HL-60/S4 treated with retinoic acid at 250 ng/mL for 4 days and 3 days (cell line): ENCODE results near the gene ANKMY1.

ENCODE experiments used
- in situ Hi-C: fragments of 300-500 bp; cut with MboI; formaldehyde crosslinking; loops from 2 replicates; pipeline ENCODE4 v1.7.0; 2022; ENCODE audit warnings: low sequenced_read_pairs

Gene ANKMY1

DNA sequence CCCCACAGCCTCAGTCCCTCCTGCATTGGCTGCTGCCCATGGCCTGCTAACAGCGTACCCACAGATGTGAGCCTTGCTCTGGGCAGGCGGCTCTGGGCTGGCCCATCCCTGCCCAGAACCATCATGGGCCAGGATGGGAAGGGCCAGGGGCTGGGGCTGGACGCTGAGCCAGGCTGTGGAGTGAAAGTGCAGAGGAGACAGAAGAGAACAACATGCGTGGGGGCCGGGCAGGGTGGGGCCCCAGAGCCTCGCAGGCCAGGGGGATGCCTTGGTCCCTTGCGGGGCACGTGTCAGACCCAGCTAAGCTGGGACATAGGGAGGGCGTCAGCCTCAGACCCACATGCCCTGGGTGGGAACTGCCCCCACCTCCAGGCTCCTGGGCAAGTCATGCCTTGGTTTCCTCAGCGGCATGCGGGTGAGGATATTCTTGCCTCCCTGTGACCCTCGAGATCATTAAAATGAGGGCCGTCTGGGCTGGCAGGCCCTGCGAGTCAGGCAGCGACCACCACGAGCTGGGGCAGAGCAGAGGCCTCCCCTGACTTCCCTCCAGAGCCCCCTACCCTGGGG is 95.0 kb downstream of the ANKMY1 start:
- in situ Hi-C loops, result no loop called here

DNA sequence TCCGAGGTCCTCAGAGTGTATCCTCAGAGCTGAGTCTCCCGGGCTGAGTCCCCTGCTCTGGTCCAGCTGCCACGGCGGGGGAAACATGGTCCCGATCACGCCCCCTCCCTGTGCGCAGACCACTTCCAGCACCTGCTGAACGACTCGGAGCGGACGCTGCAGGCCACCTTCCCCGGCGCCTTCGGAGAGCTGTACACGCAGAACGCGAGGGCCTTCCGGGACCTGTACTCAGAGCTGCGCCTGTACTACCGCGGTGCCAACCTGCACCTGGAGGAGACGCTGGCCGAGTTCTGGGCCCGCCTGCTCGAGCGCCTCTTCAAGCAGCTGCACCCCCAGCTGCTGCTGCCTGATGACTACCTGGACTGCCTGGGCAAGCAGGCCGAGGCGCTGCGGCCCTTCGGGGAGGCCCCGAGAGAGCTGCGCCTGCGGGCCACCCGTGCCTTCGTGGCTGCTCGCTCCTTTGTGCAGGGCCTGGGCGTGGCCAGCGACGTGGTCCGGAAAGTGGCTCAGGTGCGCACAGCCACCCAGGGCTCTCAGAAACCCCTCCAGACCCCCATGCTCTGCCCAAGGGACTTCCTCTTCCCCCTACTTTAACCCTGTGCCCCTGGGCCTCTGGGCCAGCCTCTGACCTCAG is 95.6 kb downstream of the ANKMY1 start:
- in situ Hi-C loops, result no loop called here

DNA sequence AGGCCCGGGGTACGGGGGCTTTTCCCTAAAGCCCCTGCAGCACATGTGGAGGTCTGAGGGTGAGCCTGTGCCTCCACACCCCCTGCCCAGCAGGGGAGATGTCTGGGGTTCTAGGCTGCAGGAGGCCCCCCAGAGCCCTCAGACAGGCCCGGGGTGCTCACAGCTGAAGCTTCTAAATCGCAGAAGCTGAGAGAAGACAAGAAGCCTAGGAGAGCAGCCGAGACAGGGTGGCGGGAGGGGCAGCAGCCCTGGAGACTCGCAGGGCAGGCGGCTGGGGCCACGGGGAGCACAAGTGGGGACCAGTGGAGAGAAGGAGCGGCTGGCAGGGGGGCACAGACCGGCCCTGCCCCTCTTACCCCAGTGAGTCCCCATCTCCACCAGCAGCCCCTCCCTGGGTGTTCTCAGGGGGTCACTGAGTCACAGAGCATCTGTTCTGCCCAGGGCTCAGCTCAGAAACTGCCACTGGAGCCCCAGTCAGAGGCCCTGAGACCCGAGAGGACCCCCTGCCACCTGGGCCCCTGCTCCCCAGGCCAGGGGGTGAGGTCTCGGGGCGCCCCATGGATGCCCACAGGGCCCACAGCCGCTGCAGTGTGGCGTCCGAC is 96.2 kb downstream of the ANKMY1 start:
- in situ Hi-C loops, result no loop called here

DNA sequence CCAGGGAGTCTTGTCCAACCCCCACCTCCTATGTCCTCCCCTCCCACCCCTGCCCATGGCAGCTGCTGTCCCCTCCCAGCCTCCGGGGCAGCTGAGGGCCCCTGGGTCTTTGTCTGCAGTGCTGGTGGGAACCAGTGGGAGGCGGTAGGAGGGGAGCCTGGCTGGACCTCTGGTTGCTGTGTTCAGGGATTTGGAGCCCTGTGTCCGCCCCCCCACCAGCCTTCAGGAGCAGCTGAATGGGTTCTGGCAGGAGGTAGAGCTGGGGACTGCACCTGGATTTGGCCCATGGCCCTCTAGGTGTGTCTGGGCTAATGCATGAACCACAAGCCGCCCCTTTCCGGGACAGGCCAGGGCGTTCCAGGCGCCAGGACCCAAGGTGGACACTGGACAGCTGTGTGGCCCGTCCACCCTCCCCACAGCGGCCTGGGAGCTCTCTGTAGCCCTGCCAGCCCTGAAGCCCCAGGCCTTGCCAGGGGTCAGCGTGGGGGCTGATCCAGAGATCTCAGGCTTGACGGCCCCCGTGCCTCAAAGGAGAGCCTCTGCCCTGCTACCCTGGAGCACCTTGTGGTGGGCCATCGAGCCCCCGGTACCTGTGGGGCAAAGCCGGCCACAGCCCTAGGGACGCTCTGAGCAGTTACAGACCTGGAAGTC is 96.9 kb downstream of the ANKMY1 start:
- in situ Hi-C loops, result no loop called here

- in situ Hi-C loops, result no loop called here
These were observed 97.5 kb downstream of the ANKMY1 start for GRCh38 chr2:240460253-240460711.

- in situ Hi-C loops, result no loop called here
These were observed 98.2 kb downstream of the ANKMY1 start for GRCh38 chr2:240459401-240460252.

DNA sequence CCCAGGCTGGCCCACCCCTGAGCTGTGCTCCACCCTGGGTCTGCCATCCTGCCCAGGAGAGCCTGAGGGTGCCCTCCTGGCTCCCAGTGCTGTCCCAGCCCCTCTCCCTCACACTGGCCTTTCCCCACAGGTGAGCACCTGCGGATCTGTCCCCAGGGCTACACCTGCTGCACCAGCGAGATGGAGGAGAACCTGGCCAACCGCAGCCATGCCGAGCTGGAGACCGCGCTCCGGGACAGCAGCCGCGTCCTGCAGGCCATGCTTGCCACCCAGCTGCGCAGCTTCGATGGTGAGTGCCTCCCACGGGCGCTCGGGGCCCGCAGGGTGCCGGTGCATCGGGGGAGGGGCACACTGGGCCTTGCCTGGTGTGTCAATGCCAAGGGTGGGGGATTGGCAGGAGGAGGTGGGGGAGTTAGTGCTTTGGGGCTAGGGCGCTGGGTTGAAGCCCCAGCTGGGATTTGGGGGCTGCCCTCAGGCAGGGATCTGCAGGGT is 98.8 kb downstream of the ANKMY1 start:
- in situ Hi-C loops, result no loop called here

GRCh38 chr2:240458044-240458899 is 99.5 kb downstream of the ANKMY1 start:
- in situ Hi-C loops, result no loop called here

DNA sequence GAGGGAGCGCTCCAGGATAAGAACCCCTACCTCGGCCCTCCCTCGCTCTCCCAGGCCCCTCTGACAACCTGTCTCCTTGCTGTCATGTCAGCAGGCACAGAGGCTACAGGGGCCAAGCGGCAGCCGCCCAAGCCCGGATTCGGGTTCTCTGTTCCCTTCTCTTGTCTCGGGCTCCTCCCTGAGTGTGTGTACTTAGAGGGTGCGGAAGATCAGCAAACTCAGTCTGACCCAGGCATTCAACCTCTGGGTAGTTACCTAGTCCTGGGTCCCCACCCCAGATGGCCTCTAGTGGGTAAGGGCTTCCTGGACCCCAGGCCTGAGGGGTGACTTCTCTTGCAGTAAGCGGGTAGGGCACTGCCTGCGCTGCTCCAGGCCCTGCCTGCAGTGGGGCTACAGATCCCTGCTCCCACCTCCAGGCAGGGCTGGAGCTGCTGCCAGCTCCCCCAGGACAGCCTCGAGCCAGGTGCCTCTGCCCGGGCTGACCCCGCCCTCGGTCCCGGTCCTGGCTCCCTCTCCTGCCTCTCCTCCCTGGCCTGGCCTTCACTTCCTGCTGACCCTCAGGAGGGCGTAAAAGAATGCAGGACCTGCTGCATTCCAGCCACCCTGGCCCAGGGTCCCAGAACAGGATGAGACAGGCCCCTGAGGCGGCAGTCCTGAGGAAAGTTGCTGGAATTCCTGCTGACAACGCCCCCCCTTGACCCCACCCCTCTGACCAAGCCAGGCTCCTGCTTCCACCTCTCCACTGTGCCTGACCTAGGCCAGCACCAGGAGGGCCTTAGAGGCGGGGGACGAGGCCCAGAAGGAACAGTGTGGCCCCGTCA is 100.4 kb downstream of the ANKMY1 start:
- in situ Hi-C loops, result no loop called here

DNA sequence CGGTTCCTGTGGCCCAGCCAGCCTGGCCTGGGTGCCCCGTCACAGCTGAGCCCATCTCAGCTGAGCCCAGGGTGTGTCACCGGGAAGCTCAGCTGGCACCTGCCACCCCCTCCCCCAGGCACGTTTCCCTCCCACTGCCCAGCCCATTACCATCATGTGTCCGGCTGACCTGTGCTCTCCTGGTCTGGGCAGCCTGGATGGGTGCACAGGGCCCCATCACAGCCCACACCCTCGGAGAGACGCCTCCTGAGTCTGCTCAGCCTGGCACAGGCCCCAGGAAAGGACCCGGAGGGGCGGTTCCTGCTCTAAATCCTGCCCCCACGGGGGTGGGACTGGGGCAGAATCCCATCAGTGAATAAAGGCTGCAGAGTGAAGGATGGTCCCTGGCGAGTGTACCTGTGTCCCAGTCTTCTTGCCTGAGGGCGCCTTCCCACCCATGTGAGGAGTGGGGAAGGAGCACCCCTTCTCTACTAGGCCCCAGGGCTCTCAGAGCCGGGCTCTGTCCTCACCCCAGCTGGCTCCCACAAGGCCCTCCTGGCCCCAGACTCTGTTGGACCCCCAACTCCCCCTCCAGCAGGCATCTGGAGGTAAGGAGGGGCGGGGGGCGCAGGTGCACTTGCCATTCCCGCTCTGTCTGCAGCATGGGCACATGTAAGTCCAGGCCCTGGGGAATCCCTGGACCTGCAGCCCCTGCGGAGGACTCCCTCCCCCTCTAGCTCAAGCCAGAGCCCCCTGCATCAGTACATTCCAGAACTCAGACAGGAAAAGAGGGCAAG is 101.2 kb downstream of the ANKMY1 start:
- in situ Hi-C loops, result no loop called here

GRCh38 chr2:240455647-240456446 is 101.9 kb downstream of the ANKMY1 start:
- in situ Hi-C loops, result no loop called here

DNA sequence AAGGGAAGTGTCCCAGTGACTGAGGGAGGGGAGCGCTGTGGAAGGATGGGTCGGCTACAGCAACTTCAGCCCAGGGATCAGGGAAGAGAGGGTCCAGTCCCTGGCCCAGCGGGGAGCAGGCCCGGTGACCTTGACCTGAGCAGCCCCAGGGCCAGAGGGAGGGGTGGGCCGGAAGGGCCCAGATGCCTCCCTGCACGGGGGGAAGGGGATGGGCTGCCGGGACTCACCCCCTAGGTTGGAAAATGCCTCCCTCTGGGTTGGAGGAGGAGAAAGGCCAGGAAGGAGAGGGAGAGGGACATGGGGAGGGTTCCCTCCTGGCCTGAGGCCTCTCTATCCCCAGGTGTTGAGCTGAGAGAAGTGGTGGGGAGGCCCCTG is 102.5 kb downstream of the ANKMY1 start:
- in situ Hi-C loops, result no loop called here

DNA sequence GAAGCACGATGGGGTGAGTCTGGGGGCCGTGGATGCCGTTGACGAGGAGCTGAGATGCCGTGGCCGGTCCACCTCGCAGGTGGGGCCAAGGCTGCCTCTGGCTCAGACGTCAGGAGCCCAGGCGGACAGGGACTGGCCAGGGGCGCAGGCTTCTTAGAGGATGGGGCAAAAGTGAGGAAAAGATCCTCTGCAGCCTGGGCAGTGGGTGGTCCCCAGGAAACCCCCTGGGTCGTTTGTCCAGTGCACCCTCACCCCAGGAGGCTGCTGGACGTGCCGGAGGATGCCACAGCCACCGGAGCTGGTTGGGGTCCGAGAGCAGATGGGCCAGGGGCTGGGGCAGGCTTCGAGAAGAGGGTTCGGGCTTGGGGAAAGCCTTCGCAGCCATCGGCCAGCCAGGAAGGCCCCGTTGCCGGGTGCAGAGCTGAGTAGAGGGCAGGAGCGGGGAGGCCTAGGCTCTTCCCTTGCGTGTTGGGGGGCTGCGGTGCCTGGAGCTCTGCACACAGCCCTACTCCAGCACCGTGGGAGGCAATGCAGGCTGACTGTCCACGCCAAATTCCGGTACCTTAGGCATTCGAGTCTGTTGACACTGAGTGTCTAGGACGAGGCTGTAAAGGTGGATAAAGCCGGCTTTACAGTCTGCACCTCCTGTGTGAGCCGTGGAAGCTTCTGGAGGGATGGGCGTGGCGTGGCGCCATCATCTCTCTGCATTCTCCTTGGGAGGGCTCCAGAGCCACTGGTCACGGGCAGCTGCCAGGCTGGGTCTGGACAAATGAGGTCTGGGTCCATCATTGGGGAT is 103.5 kb downstream of the ANKMY1 start:
- in situ Hi-C loops, result no loop called here

DNA sequence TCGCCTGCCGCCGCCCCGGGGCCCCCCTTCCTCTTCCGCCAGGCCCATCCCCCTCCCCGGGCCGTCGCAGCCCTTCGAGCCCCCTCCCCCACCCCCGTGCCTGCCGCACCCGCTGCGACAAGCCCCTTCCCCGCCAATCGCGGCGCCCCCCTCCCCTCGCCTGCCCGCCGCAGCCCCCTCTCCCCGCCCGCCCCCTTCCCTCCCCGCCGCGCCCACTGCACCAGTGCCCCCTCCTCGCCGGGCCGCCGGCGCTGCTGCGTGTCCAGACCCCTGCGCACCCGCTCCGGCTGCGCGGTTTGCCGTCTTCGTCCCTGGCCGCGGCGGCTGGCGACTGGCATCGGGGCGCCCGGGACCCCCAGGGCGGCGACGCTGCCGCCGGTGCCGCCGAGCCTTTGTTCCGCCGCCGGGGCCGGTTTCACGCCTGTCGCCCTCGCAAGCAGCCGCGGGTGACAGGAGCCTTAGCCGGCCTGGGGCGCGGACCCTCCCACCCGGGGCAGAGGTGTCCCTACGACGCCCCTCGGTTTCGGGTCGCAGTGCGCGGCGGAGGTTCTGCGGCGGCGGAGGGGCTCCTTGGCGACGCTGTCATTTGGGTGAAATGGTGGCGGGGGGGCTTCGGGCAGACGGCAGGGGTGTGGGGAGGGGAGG is 104.2 kb downstream of the ANKMY1 start:
- in situ Hi-C loops, result no loop called here

GRCh38 chr2:240452462-240453256 is 105.1 kb downstream of the ANKMY1 start:
- in situ Hi-C loops, result no loop called here
